GM18870 (cell line): ENCODE data around the gene SEC61G.

Source experiments
- ATAC-seq: cut with Tn5 transposase; IDR thresholded peaks from one replicate; pipeline ENCODE4 v1.9.1; 2021; ENCODE audit warnings: moderate library complexity; ENCODE audit not compliant: unreplicated experiment

SEC61G gene

DNA sequence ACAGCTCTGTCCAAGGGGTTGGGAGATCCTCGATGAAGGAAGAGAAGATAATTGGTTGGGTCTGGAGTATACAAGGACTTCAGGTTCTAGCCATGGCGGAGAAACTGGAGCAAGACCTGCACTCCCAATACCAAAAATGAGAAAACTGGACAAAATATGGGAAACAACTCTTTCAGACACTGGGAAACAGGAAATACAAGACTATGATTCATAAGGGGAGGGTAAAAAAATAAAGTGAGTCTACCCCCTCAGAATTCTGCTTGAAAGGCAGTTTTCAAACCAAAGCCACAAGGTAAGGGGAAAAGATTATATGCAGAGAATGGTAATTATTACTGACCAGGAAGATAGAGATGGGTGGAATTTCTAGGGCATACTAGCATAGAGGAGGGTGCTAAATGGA lies 10.2 kb upstream of the SEC61G start:
- no peak for ATAC-seq

GRCh38 chr7:54764861-54765260 lies 5.8 kb upstream of the SEC61G start:
- no peak for ATAC-seq

GRCh38 chr7:54757711-54758110 lies 1.3 kb downstream of the SEC61G start:
- ATAC-seq = no peak

GRCh38 chr7:54749200-54749599 lies 9.8 kb downstream of the SEC61G start:
- ATAC-seq = no peak

DNA sequence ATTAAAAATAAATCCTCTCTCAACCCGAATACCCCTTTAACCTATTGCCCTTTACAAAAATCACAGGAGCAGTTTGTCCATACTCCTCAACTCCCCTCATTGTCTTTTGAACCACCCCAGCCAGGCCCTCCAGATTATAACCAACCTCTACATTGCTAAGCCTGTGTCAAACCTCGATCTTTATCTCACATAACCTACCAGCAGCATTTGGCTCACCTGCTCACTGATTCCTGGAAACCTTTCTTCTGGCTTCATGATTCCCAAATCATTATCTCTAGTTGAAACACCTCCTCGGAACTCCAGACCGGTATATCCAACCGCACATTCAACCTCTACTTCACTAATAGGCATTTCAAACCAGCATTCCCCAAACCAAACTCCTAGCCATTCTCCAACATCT lies 11.8 kb downstream of the SEC61G start:
- no peak for ATAC-seq

GRCh38 chr7:54743580-54743979 lies 15.4 kb downstream of the SEC61G start:
- ATAC-seq = no peak

DNA sequence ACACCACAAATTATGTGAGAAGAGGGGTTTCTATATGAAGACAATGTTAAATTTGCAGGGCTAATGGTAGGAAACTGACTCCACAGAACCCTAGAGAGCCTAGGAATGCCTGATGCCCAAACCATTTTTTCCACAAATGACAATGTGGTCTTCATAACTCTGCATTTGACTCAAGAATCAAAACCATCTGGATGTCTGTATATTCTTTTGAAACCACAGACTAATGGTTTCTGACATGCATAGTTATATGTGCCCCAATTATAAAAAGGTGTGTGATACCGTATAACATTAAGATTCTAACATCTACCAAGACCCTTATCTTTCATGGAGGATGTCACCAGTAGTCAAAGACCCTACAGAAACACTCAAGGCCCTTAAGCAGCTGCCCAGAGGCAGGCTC lies 20.3 kb downstream of the SEC61G start:
- ATAC-seq = no peak

GRCh38 chr7:54729107-54729506 lies 29.9 kb downstream of the SEC61G start:
- ATAC-seq = no peak

- ATAC-seq = no peak
Observed at GRCh38 chr7:54728411-54728810, 30.6 kb downstream of the SEC61G start.

- no peak for ATAC-seq
Observed at GRCh38 chr7:54725255-54725654, 33.8 kb downstream of the SEC61G start.

DNA sequence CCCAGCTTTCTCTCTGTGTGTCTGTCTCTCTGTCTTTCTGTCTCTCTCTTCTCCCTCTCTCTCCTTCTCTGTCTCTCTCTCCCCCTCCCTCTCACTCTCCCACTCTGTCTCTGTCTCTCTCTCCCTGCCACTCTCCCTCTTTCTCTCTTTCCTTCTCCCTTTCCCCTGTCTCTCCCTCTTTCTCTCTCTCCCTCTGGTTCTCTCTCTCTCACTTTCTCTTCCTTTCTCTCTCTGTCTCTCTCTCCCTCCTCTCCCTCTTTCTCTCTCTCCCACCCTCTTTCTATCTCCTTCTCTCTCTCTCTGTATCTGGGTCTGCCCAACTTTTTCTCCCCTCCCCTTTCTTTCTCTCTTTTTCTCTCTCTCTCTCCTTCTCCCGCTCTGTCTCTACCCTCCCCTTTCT lies 36.5 kb downstream of the SEC61G start:
- no peak for ATAC-seq

- ATAC-seq = no peak
Observed at GRCh38 chr7:54722026-54722425, 37.0 kb downstream of the SEC61G start.

GRCh38 chr7:54719974-54720373 lies 39.0 kb downstream of the SEC61G start:
- ATAC-seq = no peak

DNA sequence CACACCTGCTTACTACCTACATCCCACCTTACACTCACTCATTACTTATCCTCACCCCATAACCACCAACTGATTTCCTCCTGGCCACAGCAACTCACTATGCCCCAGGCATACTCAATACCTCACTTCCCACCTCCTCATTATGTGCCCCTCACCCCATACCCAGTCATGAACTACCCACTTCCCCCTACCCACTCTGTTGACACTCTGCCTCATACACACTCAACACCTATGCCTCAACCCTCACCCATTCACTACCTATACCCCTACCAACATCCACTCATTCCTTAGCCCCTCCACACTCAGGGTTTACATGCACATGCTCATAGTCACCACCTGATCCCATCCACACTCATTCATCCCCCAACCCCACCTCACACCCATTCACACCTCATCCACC lies 39.6 kb downstream of the SEC61G start:
- ATAC-seq = no peak

- no peak for ATAC-seq
Observed at GRCh38 chr7:54712820-54713219, 46.2 kb downstream of the SEC61G start.

- ATAC-seq = no peak
Observed at GRCh38 chr7:54711900-54712595, 47.0 kb downstream of the SEC61G start.

- ATAC-seq = no peak
Observed at GRCh38 chr7:54709283-54709682, 49.7 kb downstream of the SEC61G start.

GRCh38 chr7:54705436-54705835 lies 53.6 kb downstream of the SEC61G start:
- ATAC-seq = no peak

DNA sequence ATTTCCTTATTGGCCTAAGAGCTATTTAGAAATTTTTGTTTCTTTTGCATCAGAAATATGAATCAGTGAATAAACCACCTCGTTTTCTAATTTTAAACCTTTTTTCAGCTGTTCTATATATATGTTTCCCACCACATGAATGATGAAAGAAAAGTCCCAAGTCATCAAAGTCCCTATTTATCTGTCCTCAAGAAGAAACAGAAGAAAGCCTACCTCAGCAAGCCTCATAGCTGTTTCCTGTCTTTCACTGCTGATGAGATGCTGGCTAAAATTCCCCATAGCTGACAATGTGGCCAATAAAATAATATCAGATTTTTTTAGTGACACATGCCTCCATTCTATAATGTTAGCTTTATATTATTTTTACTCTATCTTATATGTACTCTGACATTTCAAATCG lies 54.2 kb downstream of the SEC61G start:
- ATAC-seq = no peak
